HG02678 (cell line): ENCODE data around the gene TRMO.

Source experiments
- ATAC-seq: cut with Tn5 transposase; IDR thresholded peaks from one replicate; pipeline ENCODE4 v1.9.1; 2021; ENCODE audit warnings: mild to moderate bottlenecking, moderate library complexity; ENCODE audit not compliant: unreplicated experiment

The TRMO gene

DNA sequence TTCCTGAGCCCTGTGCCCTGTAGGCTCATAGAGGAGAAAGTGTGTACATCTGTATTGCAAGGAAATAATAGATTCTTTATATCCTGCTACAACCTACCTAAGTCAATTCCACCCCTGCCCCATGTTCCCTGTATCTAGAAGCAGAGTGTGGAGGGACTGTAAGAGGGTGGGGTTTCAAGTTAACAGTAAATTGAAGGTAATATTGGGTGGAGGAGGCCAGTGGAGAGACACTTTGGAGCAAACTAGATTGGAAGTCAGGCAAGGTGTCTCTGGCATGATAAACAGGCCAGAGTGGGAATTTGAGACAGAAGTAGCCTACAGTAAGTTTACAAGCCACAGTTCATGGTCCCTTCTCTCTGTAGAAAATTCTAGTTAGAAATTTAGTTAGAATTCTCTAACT is 17.9 kb upstream of the TRMO start:
- ATAC-seq: no peak

DNA sequence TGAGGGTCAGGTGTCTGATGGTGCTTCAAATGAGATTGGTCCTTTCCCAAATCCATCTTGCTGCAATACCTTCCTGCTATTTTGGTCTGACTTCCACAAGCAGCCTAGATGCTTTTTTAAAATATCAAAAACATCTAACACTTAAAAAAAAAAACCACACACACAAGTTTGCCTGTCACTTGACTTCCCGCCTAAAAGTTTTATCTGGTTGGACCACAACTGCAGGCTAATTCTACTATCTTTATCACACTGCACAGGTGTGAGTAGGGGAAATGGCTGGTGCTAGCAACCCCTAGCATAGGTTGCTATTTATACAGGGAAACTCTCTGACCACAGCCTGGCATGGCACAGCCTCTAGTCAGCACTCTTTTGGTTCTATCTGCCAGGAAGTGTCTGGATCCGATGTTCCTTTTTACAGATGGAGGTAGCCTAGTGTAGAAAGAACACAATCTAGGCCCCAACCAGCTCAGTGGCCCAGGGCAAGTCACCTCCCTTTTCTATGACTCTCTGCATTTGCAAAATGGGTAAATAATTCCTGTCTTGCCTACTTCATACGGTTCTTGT is 15.9 kb upstream of the TRMO start, which contains the start of gene HEMGN:
Gene HEMGN (minus strand): TSS at position 92 of the 564 bp plus-strand sequence. CDS start 36 bp downstream, at position 56.
- ATAC-seq: peak; percentile 74

DNA sequence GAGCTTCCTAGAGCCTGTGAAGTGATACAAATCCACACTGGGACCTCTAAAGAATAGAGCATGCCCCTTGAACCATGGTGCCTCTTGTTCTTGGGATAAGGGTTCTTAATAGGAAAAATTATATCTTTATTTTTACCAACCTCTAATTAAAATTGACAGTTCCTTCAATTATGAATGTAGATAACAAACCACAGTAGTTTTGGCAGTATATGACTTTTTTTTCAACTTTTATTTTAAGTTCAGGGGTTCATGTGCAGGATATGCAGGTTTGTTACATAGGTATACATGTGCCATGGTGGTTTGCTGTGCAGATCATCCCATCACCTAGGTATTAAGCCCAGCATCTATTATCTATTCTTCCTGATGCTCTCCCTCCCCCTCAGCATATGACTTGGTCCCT is 14.7 kb upstream of the TRMO start:
- ATAC-seq: no peak

DNA sequence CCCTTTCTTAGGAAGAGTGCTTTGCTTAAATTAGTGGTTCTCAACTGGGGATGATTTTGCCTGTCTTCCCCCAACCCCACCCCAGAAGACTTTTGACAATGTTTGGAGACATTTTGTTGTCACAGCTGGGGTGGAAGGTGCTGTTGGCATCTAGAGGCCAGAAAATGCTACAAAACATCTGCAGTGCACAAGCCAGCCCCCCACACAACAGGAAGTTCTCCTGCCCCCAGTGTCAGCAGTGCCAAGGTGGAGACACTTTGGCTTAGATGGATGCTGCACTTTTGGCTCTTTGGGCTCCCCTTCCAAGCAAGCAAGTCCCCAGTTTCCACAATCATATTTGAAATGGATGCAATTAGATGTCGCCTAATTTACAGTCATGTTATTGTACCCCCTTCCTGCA is 13.0 kb upstream of the TRMO start:
- no peak for ATAC-seq

DNA sequence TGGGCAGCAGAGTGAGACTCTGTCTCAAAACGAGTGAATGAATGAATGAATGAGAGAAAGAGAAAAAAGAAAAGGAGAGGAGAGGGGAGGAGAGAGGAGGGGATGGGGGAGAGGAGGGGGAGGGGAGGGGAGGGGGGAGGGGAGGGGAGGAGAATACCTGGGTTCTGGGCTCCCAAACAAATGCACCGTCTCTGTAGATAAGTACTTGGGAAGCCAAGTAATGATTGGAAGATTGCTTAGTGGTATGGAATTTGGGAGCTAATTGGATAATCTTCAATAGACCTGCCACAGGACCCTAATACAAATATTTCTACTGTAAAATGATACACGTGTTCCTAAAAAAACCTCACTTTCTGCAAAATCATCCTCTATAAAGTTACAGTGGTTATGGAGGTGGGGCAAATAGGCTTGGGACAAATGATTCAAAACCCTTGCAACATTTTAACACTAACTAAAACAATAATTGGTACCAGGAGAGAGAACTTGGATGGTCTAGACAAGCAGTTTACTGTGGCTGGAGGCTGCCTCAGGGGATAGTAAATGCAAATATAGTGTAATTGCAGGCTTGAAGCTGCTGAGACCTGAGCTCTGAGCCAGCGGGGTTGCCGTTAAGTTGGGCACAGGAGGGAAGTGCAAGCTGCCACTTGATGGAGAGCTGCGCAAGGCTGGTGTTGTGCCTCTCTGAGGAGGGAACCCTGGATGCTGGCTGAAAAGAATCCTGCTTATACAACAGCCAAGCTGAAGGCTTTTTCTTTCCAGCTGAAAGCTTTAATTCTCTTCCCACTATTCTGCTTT is 12.2 kb upstream of the TRMO start:
- ATAC-seq: no peak

DNA sequence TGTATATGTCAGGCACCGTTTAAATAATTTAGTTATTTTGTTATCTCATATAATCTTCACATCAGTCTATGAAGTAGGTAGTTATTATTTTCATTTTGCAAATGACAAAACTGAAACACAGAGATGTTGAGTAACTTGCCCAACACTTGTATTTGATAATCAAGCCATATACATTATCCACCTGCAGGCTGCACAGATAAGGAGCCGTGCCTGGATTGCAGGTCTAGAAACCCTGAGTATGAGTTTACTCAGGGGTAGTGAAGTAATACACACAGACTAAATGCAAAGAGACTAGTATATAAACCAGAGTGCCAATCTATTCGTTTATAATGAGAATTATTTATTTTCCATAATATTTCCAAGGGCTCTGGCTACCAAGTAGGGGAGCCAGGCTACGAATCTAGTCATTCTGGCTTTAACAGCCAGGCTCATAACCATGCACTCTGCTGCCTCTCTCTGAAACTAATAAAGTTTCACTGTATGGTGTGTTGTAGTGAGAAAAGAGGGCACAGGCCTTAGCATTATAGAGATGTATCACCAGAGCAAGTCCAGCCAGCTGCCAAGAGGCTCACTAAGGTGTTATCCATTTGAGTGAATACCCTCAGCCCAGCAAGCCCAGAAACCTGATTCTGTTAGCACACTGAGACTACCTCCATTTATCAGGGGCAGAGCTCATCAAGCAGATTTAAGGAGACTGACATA is 11.1 kb upstream of the TRMO start:
- ATAC-seq: no peak

DNA sequence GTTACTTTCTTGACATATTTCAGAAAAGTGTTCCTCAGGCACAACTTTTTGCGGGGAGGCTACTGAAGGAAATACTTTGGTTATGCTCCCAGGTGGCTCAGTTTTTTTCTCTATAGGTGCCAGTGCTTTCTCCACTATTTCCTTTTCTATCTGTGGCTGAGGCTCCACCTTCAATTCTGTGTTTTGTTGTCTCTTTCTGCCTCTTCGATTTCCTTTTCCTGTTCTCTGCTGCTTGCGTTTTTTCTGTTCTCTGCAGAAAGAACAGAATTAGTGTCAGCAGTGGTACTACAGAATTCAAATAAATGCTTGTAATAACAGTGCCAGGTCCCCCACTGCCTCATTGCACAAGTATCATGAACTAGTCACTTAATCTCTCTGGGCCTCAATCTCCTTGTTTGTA is 8.7 kb upstream of the TRMO start:
- no peak for ATAC-seq

DNA sequence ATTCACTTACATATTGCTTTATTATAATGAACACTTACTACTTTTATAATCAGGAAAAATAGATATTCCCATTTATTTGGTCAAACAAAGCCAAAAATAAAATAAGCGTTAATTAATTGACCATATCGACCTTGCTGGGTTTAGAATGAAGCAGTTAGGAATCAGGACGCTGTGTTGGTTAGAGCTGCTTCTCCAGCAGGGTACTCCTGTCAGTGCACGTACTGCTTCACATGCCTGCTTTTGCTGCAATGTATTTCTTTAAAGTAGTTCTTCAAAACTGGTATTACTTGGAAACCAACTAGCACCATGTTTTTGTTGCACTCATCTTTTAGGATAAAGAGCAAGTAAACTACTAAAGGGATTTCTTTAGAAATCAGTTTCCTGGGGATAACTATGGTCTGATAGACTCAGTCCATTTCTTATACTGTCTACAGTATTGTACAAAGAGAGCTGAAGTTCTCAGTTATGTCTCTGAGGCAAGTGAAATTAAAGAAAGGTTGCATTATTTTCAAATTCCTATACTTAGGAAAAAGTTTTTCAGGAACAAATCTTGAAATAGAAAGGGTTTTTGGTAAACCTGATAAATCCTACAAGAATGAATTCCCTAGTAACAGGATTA is 6.8 kb upstream of the TRMO start:
- no peak for ATAC-seq

DNA sequence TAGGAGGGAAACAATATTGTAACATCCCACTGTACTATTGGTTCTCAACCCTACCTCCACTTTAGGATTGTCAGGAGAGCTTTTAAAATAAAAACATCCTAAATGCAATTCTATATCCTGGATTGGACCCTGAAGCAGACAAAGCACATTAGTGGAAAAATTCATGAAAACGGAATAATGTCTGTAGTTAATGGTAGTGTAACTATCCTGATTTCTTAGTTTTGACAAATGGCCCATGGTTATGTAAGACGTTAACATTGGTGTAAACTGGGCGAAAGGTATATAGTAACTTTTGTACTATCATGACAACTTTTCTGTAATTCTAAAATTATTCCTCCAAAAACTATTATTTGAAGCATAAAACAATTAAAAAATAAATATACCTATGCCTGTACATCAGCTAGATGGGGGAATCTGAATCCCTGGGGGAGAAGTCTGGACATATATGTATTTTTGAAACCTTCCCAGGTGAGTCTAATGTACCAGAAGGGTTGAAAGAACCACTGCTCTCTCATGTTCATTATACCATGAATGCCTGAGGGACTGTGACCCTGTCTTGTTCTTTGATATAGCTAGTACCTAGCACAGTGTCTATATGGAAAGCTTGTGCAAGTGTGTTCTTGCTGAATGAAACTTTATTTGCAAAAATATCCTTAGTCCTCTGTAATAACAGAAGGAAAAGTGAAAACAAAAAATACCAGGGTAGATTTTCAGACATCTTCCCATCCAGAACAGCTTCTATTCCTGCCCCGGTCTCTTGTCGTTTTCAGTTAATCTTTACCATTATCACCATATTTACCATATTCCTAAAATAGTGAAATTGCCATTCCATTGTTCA is 3.4 kb upstream of the TRMO start:
- no peak for ATAC-seq

DNA sequence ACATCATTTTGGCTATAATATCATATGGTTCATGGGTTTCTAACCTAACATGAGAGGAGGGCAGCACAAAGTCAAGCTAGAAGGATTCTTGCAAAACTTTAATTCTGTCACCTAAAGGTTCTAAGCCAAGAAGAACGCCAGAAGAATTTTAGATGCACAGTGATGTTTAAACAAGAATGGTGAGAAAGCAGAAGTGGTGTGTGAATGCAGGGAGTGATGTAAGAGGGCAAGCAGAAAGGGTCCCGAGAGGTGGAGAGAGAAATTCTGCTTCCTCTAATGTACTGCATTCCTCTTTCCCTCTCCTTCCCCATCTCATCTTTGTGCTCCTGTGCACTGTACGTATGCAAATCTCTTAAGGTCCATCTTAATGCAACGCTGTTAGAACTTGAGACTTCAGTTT is 2.1 kb upstream of the TRMO start:
- ATAC-seq: no peak

DNA sequence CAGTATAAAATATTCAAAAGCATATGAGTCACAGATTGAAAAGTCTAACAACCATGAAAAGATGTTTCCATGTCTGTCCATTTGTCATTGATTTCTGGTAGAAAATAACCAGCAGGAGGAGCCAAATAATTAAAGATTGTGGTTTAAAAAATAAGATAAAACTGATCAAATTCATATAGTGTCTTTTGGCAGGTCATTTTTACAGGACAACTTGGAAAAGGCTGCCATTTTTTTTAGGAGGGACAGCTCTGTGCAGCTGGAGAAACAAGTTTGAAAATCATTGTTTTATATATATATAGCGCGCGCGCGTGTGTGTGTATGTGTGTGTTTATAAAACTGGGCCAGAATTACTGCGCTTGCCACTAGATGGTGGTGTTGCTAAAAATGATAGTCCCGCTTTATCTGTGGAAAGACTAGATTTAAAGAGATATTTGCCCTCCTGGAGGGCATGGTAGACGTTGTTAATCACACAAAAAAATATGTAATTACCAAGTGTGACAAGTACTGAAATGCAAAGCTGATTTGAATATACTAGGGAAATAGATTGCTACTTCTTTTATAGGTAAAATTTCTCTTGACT is 1.3 kb upstream of the TRMO start:
- peak; percentile 29 for ATAC-seq

DNA sequence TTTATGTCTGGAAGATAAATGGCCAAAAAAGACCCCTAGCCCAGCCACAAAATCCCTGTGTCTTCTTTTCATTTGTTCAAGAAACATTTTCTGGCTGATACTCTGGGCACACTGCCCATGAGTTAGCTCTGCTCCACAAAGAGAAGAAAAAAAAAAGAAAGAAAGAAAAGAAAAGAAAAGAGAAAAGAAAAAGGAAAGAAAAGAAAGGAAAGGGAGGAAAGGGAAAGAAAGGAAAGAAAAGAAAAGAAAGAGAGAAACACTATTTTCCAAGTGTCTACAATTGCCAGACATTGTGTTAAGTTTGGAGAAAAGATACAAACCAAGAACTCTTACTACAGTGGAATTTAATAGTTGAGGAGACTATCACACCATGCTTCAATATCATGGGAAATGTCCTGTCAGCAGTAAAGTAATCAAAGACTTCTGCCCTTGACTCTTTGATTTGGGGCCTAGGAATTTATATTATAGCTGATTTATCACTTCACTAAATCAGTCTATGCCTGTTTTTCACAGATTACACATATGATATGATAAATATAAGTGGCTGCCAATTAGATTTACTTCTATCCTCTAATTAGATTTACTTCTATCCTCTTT is 3.0 kb downstream of the TRMO start:
- ATAC-seq: no peak

DNA sequence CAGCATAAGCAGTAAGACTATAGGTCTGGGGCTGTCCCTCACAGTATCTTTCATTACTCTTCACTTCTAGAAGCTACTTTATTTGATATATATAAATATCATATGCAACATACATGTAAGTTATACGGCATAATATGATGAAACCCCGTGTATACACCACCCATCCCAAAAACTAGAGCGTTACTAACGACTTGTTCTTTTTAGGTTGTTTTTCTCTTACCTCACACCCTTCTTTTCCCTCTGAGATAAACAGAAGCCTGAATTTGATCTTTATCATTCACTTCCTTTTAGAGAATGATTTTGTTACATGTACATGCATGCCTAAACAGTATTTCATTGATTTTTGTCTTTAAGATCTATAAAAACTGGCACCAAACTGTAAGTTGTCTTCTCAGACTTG is 3.7 kb downstream of the TRMO start:
- ATAC-seq: no peak

DNA sequence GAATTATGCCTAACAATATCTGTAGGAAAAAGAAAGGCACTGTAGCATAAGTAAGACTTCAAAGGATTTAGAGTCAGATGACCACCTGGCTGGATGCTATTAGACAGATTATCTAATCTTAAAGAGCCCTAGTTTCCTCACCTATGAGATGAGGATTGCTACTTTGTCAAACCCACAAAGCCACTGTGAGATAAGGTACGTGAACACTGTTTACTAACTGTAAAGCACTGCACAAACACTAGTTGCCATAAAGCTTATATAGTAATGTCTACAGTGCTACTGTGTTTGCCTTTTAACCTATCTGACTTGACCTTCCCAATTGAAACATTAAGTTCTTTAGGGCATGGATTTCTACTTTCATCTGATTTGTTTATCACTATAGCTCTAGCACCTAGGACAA is 10.3 kb downstream of the TRMO start:
- ATAC-seq: no peak

DNA sequence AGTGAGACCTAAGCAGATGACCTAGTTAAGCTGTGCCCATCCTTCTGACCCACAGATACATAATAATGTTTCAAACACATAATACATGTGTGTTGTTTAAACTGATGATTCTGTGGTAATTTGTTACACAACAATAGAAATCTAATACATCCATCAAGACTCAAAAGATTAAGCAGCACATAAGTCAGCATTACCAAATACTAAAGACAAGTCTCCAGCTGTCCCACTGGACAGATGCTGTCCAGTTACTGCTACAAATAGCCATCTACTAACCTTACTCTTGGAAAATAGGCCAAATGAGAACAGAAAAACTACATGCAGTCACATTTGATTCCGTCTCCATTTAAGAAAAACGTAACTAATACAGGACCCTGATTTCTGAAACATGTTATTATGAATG is 10.8 kb downstream of the TRMO start:
- ATAC-seq: no peak

DNA sequence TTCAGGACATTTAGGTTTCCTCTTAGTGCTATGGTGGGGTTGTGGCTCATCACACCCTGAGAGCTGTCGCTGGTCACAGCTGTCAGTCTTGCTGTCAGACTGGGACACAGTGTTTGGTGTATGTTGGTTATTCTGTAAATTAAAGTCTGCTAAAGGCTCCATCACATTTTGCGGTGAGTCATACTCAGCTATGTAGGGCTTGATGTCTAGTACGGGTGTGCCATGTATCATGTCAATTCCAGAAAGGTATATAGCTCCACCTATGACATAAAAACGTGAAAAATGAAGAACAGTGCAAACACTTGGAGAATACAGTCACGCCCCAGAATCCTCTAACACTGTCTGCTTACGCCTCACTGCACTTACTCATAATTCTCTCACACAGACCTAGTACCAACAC is 11.9 kb downstream of the TRMO start:
- ATAC-seq: no peak

DNA sequence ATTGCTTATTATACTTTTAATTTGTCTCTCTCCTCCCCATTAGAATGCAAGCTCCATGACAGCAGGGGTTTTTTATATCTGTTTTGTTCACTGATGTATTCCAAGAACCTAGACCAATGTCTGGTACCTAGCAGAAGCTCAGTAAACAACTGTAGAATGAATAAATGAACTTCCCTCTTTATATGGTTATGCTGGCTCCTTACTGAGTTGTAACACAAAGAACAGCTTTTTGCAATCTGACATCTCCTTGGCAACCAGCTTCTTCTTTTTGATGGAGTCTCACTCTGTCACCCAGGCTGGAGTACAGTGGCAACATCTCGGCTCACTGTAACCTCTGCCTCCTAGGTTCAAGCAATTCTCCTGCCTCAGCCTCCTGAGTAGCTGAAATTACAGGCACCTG is 13.6 kb downstream of the TRMO start:
- ATAC-seq: no peak

DNA sequence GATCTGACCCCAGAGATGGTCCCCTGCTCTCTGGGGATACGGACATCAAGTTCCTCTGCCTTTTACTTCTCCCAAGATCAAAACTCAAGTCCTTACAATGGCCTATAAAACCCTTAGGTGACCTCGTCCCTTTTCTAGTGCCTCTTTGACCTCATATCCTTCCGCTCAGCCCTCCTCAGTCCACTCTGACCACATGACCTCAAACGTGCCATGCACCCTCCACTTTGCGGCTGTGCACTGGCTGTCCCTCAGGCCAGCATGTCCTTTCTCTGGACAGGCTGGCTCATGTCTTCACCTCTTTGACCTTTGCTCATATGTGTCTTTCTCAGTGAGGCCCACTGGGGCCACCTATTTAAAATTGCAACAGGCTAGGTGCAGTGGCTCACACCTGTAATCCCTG is 14.7 kb downstream of the TRMO start:
- ATAC-seq: no peak

DNA sequence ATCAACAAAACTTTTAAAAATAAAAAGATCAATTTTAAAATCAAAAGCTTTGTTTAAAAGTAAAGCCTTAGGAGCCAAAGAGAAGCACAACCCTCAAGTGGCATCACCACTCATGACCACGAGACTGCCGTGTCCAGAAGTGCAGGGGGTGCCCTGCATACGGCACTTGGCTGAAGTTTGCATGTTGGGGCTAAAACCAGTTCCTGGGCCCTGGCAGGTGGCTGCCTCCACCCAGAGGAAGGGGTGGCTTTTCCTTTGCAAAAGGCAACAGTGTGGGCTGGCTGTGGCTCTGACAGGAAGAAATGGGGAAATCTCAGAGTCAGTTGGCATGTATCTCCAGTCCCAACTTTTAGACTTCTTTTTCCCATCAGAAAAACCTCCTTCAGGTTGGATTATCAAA is 15.3 kb downstream of the TRMO start:
- no peak for ATAC-seq

DNA sequence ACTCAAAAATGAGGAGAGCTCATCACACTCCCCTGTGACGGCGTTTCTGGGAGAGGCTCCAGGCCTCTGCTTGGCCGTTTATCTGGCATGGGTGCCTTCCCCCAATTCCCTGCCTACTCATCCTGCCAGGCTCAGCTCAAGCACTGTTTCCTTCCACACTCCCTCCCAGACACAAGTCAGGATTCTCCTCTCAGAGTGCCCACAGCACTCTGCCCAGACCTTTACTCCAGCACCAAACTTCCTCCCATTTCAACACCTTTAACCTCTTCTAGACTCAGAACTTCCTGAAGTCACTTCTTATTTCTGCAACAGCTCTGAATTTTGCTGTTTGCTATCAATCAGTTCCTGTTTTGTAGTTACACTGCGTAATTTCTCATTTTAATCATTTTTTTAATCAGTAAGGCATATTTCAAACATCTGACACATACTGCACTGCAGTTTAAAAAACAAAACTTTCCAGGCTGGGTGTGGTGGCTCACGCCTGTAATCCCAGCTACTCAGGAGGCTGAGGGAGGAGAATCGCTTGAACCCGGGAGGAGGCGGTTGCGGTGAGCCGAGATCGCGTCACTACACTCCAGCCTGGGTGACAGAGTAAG is 16.0 kb downstream of the TRMO start:
- no peak for ATAC-seq
